Measurements from ENCODE around the gene ADGRL1.
"Not testable (repeated sequence)": the region's sequence is repeated elsewhere in the genome, so short reads cannot be mapped to it uniquely, and the experiment has no call there.

ADGRL1 gene

GRCh38 chr19:14181906-14182305 is 24.1 kb downstream of the ADGRL1 start:
- no peaks in the 10 kb centered on the region for H3K4me1 ChIP-seq (ENCODE audit: control insufficient read depth, low read length)
- H3K27me3 ChIP-seq (ENCODE audit: control insufficient read depth, low read length) = peaks cover 4% of the 10 kb centered on the region; the same call in 1 of the 2 replicates
- H4K20me1 ChIP-seq (ENCODE audit: control insufficient read depth, insufficient read depth, low read depth, low read length) = no peaks in the 10 kb centered on the region

GRCh38 chr19:14181199-14181598 is 24.8 kb downstream of the ADGRL1 start:
- H3K4me2 ChIP-seq (ENCODE audit: low read length) = not testable (repeated sequence)

More at GRCh38 chr19:14181906-14182305, 24.1 kb downstream of the ADGRL1 start:
- Histone ChIP-seq H3K36me3 (ENCODE audit: control insufficient read depth, low read length) (no peaks in the 10 kb centered on the region), H3K27ac (ENCODE audit: low read depth, low read length) (no peak overlapping the region), H3F3A (ENCODE audit: control insufficient read depth, insufficient read depth) (no peaks in the 10 kb centered on the region), H3K79me2 (ENCODE audit: control insufficient read depth, low read length) (no peaks in the 10 kb centered on the region), H3K9me3 (ENCODE audit: control insufficient read depth, insufficient read depth, low read length) (no peaks in the 10 kb centered on the region), H3K4me3 (ENCODE audit: low read length) (no peak overlapping the region), H3K4me2 (ENCODE audit: low read length) (no peak overlapping the region), H3K9me2 (replicated peaks; ENCODE audit: control insufficient read depth, low read length) (no peaks in the 10 kb centered on the region)
- TF ChIP-seq EZH2phosphoT487 (IDR thresholded peaks at IDR 0.05; ENCODE audit: borderline replicate concordance, low read length) (no peak), CTCF (IDR thresholded peaks at IDR 0.05; ENCODE audit: low read depth, low read length, poor library complexity, severe bottlenecking) (no peak)

GRCh38 chr19:14177496-14178074 is 28.4 kb downstream of the ADGRL1 start:
- H3K36me3 ChIP-seq (ENCODE audit: control insufficient read depth, low read length) = no peaks in the 10 kb centered on the region
- H3K27ac ChIP-seq (ENCODE audit: low read depth, low read length) = no peak overlapping the region
- H3K4me3 ChIP-seq (ENCODE audit: low read length) = no peak overlapping the region
- no peaks in the 10 kb centered on the region for H3K79me2 ChIP-seq (ENCODE audit: control insufficient read depth, low read length)
- H3K4me1 ChIP-seq (ENCODE audit: control insufficient read depth, low read length) = no peaks in the 10 kb centered on the region
- H4K20me1 ChIP-seq (ENCODE audit: control insufficient read depth, insufficient read depth, low read depth, low read length) = no peaks in the 10 kb centered on the region
- no peaks in the 10 kb centered on the region for H3K9me3 ChIP-seq (ENCODE audit: control insufficient read depth, insufficient read depth, low read length)
- no peaks in the 10 kb centered on the region for H3K27me3 ChIP-seq (ENCODE audit: control insufficient read depth, low read length)
- H3K4me2 ChIP-seq (ENCODE audit: low read length) = no peak overlapping the region
- no peaks in the 10 kb centered on the region for H3K9me2 ChIP-seq (replicated peaks; ENCODE audit: control insufficient read depth, low read length)
- no peak for TF ChIP-seq CTCF (IDR thresholded peaks at IDR 0.05; ENCODE audit: low read depth, low read length, poor library complexity, severe bottlenecking)
- TF ChIP-seq EZH2phosphoT487 (IDR thresholded peaks at IDR 0.05; ENCODE audit: borderline replicate concordance, low read length) = no peak
- H3F3A ChIP-seq (ENCODE audit: control insufficient read depth, insufficient read depth) = no peaks in the 10 kb centered on the region

More at GRCh38 chr19:14181199-14181598, 24.8 kb downstream of the ADGRL1 start:
- not testable (repeated sequence) for H3K79me2 ChIP-seq (ENCODE audit: control insufficient read depth, low read length); H3K4me1 ChIP-seq (ENCODE audit: control insufficient read depth, low read length); H3K4me3 ChIP-seq (ENCODE audit: low read length); H3K36me3 ChIP-seq (ENCODE audit: control insufficient read depth, low read length); H4K20me1 ChIP-seq (ENCODE audit: control insufficient read depth, insufficient read depth, low read depth, low read length); H3K27ac ChIP-seq (ENCODE audit: low read depth, low read length); H3F3A ChIP-seq (ENCODE audit: control insufficient read depth, insufficient read depth); H3K9me2 ChIP-seq (replicated peaks; ENCODE audit: control insufficient read depth, low read length); H3K9me3 ChIP-seq (ENCODE audit: control insufficient read depth, insufficient read depth, low read length); H3K27me3 ChIP-seq (ENCODE audit: control insufficient read depth, low read length)

- Histone ChIP-seq H4K20me1 (ENCODE audit: control insufficient read depth, insufficient read depth, low read depth, low read length) (no peaks in the 10 kb centered on the region), H3F3A (ENCODE audit: control insufficient read depth, insufficient read depth) (no peaks in the 10 kb centered on the region), H3K36me3 (ENCODE audit: control insufficient read depth, low read length) (no peaks in the 10 kb centered on the region), H3K4me2 (ENCODE audit: low read length) (no peak overlapping the region), H3K9me3 (ENCODE audit: control insufficient read depth, insufficient read depth, low read length) (no peaks in the 10 kb centered on the region), H3K27ac (ENCODE audit: low read depth, low read length) (no peak overlapping the region), H3K9me2 (replicated peaks; ENCODE audit: control insufficient read depth, low read length) (no peaks in the 10 kb centered on the region), H3K4me3 (ENCODE audit: low read length) (no peak overlapping the region), H3K4me1 (ENCODE audit: control insufficient read depth, low read length) (no peaks in the 10 kb centered on the region), H3K27me3 (ENCODE audit: control insufficient read depth, low read length) (no peaks in the 10 kb centered on the region), H3K79me2 (ENCODE audit: control insufficient read depth, low read length) (no peaks in the 10 kb centered on the region)
- TF ChIP-seq CTCF (IDR thresholded peaks at IDR 0.05; ENCODE audit: low read depth, low read length, poor library complexity, severe bottlenecking) (no peak), EZH2phosphoT487 (IDR thresholded peaks at IDR 0.05; ENCODE audit: borderline replicate concordance, low read length) (no peak)
These were observed 30.6 kb downstream of the ADGRL1 start for GRCh38 chr19:14175351-14175792.

All from DOHH2 (cell line).